OCI-LY3 (cell line): ENCODE data around the gene SIK3.

Experiments
- CTCF ChIP-seq: fragments of 200-600, 300-600 bp; sonication (generic); IDR thresholded peaks from 2 replicates; pipeline ENCODE4 v1.5.1; 2014; ENCODE audit warnings: antibody characterized with exemption, low read length, low read depth
- EZH2phosphoT487 ChIP-seq: fragments of 200-600 bp; shearing (Covaris generic); IDR thresholded peaks from 2 replicates; pipeline ENCODE4 v1.6.1; 2018; ENCODE audit warnings: antibody characterized with exemption, mixed run types, low read depth

GRCh38 chr11:117023178-117023577 lies 75.0 kb downstream of the SIK3 start:
- no peak for TF ChIP-seq CTCF
- no peak for TF ChIP-seq EZH2phosphoT487
